Spleen (tissue), 11 donors: ENCODE measurements around the gene ATP5PO. TPM values are rescaled to one million over a fixed set of nuclear protein-coding genes. Genes with fewer than 3 reads are reported as not detected.

ENCODE experiments used
- DNase-seq: peaks from one replicate; pipeline ENCODE4 v3.0.0-alpha.2; 2020
- H3K27ac ChIP-seq, 8 donors: fragments of 200-600 bp; sonication (generic) in 7 of 8; 1 replicate in 4 of 8; 2 replicates in 4 of 8; pipeline versions ENCODE4 v1.5.0 to v1.8.0; 2016 to 2021; ENCODE audit warnings: inconsistent platforms in 4 of 8, mild to moderate bottlenecking in 4 of 8, moderate library complexity in 1 of 8
- H3K27me3 ChIP-seq, 7 donors: fragments of 200-600 bp; sonication (generic) in 6 of 7; replicated peaks in 1 of 7; 1 replicate in 4 of 7; 2 replicates in 3 of 7; pipeline versions ENCODE4 v1.5.0 to v1.8.0; 2016 to 2021; ENCODE audit warnings: inconsistent platforms in 3 of 7, mild to moderate bottlenecking in 1 of 7
- H3K36me3 ChIP-seq, 6 donors: fragments of 200-600 bp; sonication (generic) in 5 of 6; 1 replicate in 4 of 6; 2 replicates in 2 of 6; pipeline versions ENCODE4 v1.5.0 to v1.8.0; 2016 to 2021; ENCODE audit warnings: inconsistent platforms in 2 of 6
- H3K4me1 ChIP-seq, 6 donors: fragments of 200-600 bp; sonication (generic) in 5 of 6; 1 replicate in 3 of 6; 2 replicates in 3 of 6; pipeline versions ENCODE4 v1.5.0 to v1.8.0; 2016 to 2021; ENCODE audit warnings: inconsistent platforms in 3 of 6
- H3K4me3 ChIP-seq, 8 donors: fragments of 200-600 bp; sonication (generic) in 7 of 8; 1 replicate in 4 of 8; 2 replicates in 4 of 8; pipeline versions ENCODE4 v1.5.0 to v1.8.0; 2016 to 2021; ENCODE audit warnings: inconsistent platforms in 4 of 8, mild to moderate bottlenecking in 4 of 8, moderate library complexity in 2 of 8
- H3K9me3 ChIP-seq, 8 donors: fragments of 200-600 bp; sonication (generic) in 7 of 8; 1 replicate in 4 of 8; 2 replicates in 4 of 8; pipeline versions ENCODE4 v1.5.0 to v1.8.0; 2016 to 2021; ENCODE audit warnings: inconsistent platforms in 4 of 8
- POLR2A ChIP-seq, 3 donors: fragments of 450-650 bp; IDR thresholded peaks; one replicate each; pipeline ENCODE4 v1.5.1; 2017; ENCODE audit warnings: antibody characterized with exemption in 3 of 3, mild to moderate bottlenecking in 1 of 3
- POLR2AphosphoS5 ChIP-seq, 3 donors: sonication (generic); formaldehyde crosslinking; IDR thresholded peaks; one replicate each; pipeline ENCODE4 v1.5.1; 2017; ENCODE audit warnings: antibody characterized with exemption in 3 of 3
- WGBS, 5 donors: extraction: QIAGEN DNeasy Blood & Tissue Kit in 3 of 5; methylation state at CpG; one replicate each; pipeline versions ENCODE4 v1.1.5 to v1.1.7; 2013 to 2018; 5-methylcytosine and 5-hydroxymethylcytosine counted together
- intact Hi-C: fragments of 100-400 bp; cut with DNase I; formaldehyde crosslinking; loops from one replicate; pipeline ENCODE4 v1.15.0; 2023; ENCODE audit warnings: low total_unique reads
- polyA plus RNA-seq, 3 donors: library from polyadenylated mRNA; stranded (reverse); fragments of 200-250 nt; gene quantifications; one replicate each; pipeline ENCODE4 v1.2.1, GENCODE V29; 2013
- total RNA-seq, 7 donors: library from RNA; depleted of rRNA in 3 of 7; stranded (reverse); fragments of >200 nt in 3 of 7; fragmentation: NEBNext Ultra II Directional in 4 of 7; extraction: Animal tissue kit (Norgen Biotek cat#: 25700) in 4 of 7; gene quantifications; one replicate each; pipeline versions ENCODE4 v1.1.0 to v1.2.1, GENCODE V29; 2016 to 2021
- TF ChIP-seq, protein P1 (sequence below), 11 experiments: fragments of 200-600 bp in 7 of 11; fragments of 450-650 bp in 4 of 11; sonication (generic) in 4 of 11; IDR thresholded peaks in 8 of 11; conservative IDR thresholded peaks in 3 of 11; 1 replicate in 7 of 11; 2 replicates in 4 of 11; pipeline versions ENCODE4 v1.4.0 to v1.8.0; 2016 to 2021; ENCODE audit warnings: antibody characterized with exemption in 11 of 11, inconsistent platforms in 4 of 11, mild to moderate bottlenecking in 1 of 11
- donor health status: healthy with polysubstance abuse.
- donor health status: DM: no; HTN: no; CAD: no; lungs with moderate emphysema.
- donor health status: DM: no; HTN: no; CAD: no.
- donor health status: Bipolar disorder and iron deficiency.
- donor health status: healthy.
- donor health status: DM: no; HTN: no; CAD: no.
- donor health status: DM: yes; HTN: yes; CAD: no.

The ATP5PO gene
- total and polyA plus RNA-seq, 10 donors = 97.6 to 286 (median 127) TPM

DNA sequence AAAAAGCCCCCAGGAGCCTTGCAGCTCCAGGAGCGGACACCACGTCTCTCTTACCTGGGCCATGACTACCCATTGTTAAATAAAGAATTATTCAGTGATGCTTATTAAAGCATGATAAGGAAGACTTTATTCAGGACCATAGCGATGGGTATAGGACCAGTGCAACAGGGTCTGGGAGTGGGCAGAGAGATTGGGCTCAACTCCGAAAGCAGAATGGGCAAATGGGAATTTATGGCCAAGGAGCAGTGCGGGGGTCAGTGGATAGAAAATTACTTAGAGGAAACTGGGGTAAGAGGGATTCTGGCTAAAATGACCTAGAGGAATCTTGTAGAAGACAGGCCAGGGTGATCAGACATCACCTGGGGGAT is 580 bp upstream of the ATP5PO start:
- 57 to 65% (median 62%) methylated on average over 5 of the region's 5 CpGs for WGBS, 5 donors
- intact Hi-C loops = loop anchor here (5.0 kb wide), 1 partner anchor 701 kb away; the partner anchor contains the start of gene RCAN1
- H3K27ac ChIP-seq = peak overlapping the region; percentile 49 to 90 (median 84)
- peak overlapping the region; percentile 68 to 85 (median 72) for H3K4me3 ChIP-seq
- DNase-seq = no peak
- H3K27me3 ChIP-seq = no peaks in the 10 kb centered on the region
- TF ChIP-seq POLR2A (IDR thresholded peaks at IDR 0.05) (no peak), POLR2AphosphoS5 (IDR thresholded peaks at IDR 0.05) (no peak)
- TF ChIP-seq, protein P1, sequence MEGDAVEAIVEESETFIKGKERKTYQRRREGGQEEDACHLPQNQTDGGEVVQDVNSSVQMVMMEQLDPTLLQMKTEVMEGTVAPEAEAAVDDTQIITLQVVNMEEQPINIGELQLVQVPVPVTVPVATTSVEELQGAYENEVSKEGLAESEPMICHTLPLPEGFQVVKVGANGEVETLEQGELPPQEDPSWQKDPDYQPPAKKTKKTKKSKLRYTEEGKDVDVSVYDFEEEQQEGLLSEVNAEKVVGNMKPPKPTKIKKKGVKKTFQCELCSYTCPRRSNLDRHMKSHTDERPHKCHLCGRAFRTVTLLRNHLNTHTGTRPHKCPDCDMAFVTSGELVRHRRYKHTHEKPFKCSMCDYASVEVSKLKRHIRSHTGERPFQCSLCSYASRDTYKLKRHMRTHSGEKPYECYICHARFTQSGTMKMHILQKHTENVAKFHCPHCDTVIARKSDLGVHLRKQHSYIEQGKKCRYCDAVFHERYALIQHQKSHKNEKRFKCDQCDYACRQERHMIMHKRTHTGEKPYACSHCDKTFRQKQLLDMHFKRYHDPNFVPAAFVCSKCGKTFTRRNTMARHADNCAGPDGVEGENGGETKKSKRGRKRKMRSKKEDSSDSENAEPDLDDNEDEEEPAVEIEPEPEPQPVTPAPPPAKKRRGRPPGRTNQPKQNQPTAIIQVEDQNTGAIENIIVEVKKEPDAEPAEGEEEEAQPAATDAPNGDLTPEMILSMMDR (IDR thresholded peaks at IDR 0.05 in 8 of 11, conservative IDR thresholded peaks at IDR 0.05 in 3 of 11) = no peak
- H3K36me3 ChIP-seq = peaks cover 4 to 29% (median 19%) of the 10 kb centered on the region in 6 donors
- H3K4me1 ChIP-seq = peaks cover 12 to 36% (median 27%) of the 10 kb centered on the region in 6 donors
- H3K9me3 ChIP-seq = no peaks in the 10 kb centered on the region

- Histone ChIP-seq H3K4me3 (peak overlapping the region in 4 of 8 donors; percentile 69 to 85 (median 80)), H3K9me3 (no peaks in the 10 kb centered on the region), H3K36me3 (peaks cover 4 to 49% (median 38%) of the 10 kb centered on the region in 6 donors), H3K4me1 (peaks cover 12 to 36% (median 27%) of the 10 kb centered on the region in 6 donors), H3K27ac (no peak overlapping the region), H3K27me3 (no peaks in the 10 kb centered on the region)
- 72 to 80% (median 76%) methylated on average over 5 of the region's 5 CpGs for WGBS, 5 donors
- no peak for DNase-seq
- intact Hi-C loops = no loop called here
- TF ChIP-seq, protein P1 (IDR thresholded peaks at IDR 0.05 in 8 of 11, conservative IDR thresholded peaks at IDR 0.05 in 3 of 11) = no peak
- TF ChIP-seq POLR2AphosphoS5 (IDR thresholded peaks at IDR 0.05) (no peak), POLR2A (IDR thresholded peaks at IDR 0.05) (no peak)
Measured at GRCh38 chr21:33914188-33914587, 1.4 kb downstream of the ATP5PO start.

DNA sequence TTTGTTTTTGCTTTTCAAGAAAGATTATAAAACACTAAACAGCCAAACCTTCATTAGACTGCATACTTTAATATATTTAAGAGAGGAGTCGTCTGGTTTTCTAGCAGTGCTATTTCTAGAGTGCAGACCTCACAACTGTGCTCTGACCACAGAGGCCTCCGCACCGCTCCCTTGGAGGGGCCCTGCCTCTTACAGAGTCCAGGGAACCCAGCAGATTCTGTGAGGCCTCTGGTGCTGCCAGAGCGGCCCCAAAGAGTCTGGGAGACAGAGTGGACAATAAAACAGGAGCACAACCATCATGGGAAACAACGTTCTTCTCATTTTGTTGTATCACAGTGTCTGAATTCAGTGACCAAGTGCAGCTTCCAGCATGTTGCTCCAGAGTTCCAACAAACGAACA is 5.8 kb downstream of the ATP5PO start:
- WGBS, 5 donors = 82 to 96% (median 91%) methylated on average over 6 of the region's 6 CpGs
- Histone ChIP-seq H3K27me3 (no peaks in the 10 kb centered on the region), H3K4me3 (no peak overlapping the region), H3K4me1 (peaks cover 8 to 26% (median 16%) of the 10 kb centered on the region in 6 donors), H3K9me3 (no peaks in the 10 kb centered on the region), H3K27ac (no peak overlapping the region), H3K36me3 (peaks cover 19 to 93% (median 81%) of the 10 kb centered on the region in 6 donors)
- TF ChIP-seq POLR2AphosphoS5 (IDR thresholded peaks at IDR 0.05) (no peak), POLR2A (IDR thresholded peaks at IDR 0.05) (no peak)
- TF ChIP-seq, protein P1 (IDR thresholded peaks at IDR 0.05 in 8 of 11, conservative IDR thresholded peaks at IDR 0.05 in 3 of 11) = no peak
- intact Hi-C loops = no loop called here
- no peak for DNase-seq

DNA sequence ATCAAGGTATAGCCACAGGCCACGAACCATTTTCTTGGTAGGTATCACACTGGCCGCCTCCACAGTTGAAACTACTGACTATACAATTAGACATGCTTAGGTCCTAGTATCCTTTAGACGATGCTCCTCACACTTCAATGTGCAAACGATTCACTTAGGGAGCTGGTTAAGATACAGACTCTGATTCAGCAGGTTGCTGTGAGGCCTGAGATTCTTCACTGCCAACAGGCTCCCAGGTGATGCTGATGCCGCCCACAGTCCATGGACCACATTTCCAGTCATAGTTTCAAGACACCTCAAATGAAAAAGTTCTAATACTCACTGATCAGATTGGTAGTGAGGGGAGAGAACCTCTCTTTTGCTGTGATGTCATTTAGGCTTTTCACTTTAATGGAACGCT is 6.8 kb downstream of the ATP5PO start:
- Histone ChIP-seq H3K36me3 (peaks cover 19 to 100% (median 91%) of the 10 kb centered on the region in 6 donors), H3K27me3 (no peaks in the 10 kb centered on the region), H3K27ac (no peak overlapping the region), H3K9me3 (no peaks in the 10 kb centered on the region), H3K4me1 (peaks cover 0 to 16% (median 6%) of the 10 kb centered on the region in 6 donors), H3K4me3 (no peak overlapping the region)
- intact Hi-C loops = no loop called here
- 79 to 94% (median 91%) methylated on average over 6 of the region's 6 CpGs for WGBS, 5 donors
- no peak for TF ChIP-seq POLR2A (IDR thresholded peaks at IDR 0.05)
- TF ChIP-seq, protein P1 (IDR thresholded peaks at IDR 0.05 in 8 of 11, conservative IDR thresholded peaks at IDR 0.05 in 3 of 11) = no peak
- no peak for TF ChIP-seq POLR2AphosphoS5 (IDR thresholded peaks at IDR 0.05)
- DNase-seq = no peak
